Endothelial cell of umbilical vein (primary cell): Measurements from ENCODE around the gene RBL1. TPM values are rescaled to one million over a fixed set of nuclear protein-coding genes. Genes with fewer than 3 reads are reported as not detected.

Experiments
- BruUV-seq: library from RNA; stranded (reverse); fragments of 400-500 nt; replicated peaks from 2 replicates; lab custom pipeline; 2021; lab: Mats Ljungman, UMichigan
- CTCF ChIA-PET: fragments of 300-600, 350-600 bp; sonication (Branson Sonifier 250); formaldehyde crosslinking; loops from one replicate; lab custom pipeline; 2021; ENCODE audit warnings: antibody characterized with exemption, inconsistent platforms; lab: Charles Lee
- POLR2A ChIA-PET: fragments of 300-600, 350-600 bp; sonication (Branson Sonifier 250); formaldehyde crosslinking; loops from one replicate; lab custom pipeline; 2021; ENCODE audit warnings: antibody characterized with exemption, inconsistent platforms; lab: Charles Lee
- DNase-seq: peaks from one replicate; pipeline ENCODE4 v3.0.0-alpha.2; 2011; ENCODE audit warnings: low read depth, low spot score
- FAIRE-seq: peaks from 2 replicates; lab custom pipeline; 2011; peaks lifted over from hg19 to GRCh38; lab: Jason Lieb, UNC
- H2AFZ ChIP-seq: 2 replicates; pipeline ENCODE4 v1.6.0; 2012; ENCODE audit warnings: low read depth, low read length, control low read depth, inconsistent platforms
- H3K27ac ChIP-seq: 2 replicates; pipeline ENCODE4 v1.5.1; 2011; ENCODE audit warnings: low read depth, mild to moderate bottlenecking, control low read depth, low read length, moderate library complexity; ENCODE audit not compliant: insufficient read depth
- H3K27me3 ChIP-seq, 2 experiments: 2 replicates each; pipeline versions ENCODE4 v1.6.0 to v1.6.1; 2011; ENCODE audit warnings: low read length in 2 of 2, mixed read lengths in 1 of 2; ENCODE audit not compliant: control insufficient read depth in 2 of 2, insufficient read depth in 2 of 2
- H3K36me3 ChIP-seq, 2 experiments: 2 replicates in 1 of 2; 3 replicates in 1 of 2; pipeline ENCODE4 v1.5.1; 2011; ENCODE audit warnings: low read length in 2 of 2, mild to moderate bottlenecking in 1 of 2, moderate library complexity in 1 of 2; ENCODE audit not compliant: control insufficient read depth in 2 of 2, insufficient read depth in 2 of 2; ENCODE audit errors: extremely low read depth in 1 of 2
- H3K4me1 ChIP-seq: 3 replicates; pipeline ENCODE4 v1.5.1; 2011; ENCODE audit warnings: mild to moderate bottlenecking, low read length; ENCODE audit not compliant: control insufficient read depth, insufficient read depth; ENCODE audit errors: extremely low read depth
- H3K4me2 ChIP-seq: 2 replicates; pipeline ENCODE4 v1.6.1; 2011; ENCODE audit warnings: low read length, control low read depth, mixed read lengths; ENCODE audit not compliant: insufficient read depth
- H3K4me3 ChIP-seq, 3 experiments: fragments of 200-600 bp in 1 of 3; sonication (generic), shearing (Covaris generic) in 1 of 3; replicated peaks in 1 of 3; 2 replicates each; pipeline ENCODE4 v1.5.1; 2011 to 2016; ENCODE audit warnings: control low read depth in 3 of 3, low read length in 3 of 3, mild to moderate bottlenecking in 2 of 3, inconsistent platforms in 1 of 3, low read depth in 1 of 3, moderate library complexity in 1 of 3; ENCODE audit not compliant: insufficient read depth in 1 of 3
- H3K79me2 ChIP-seq: 2 replicates; pipeline ENCODE4 v1.6.0; 2012; ENCODE audit warnings: low read length, inconsistent platforms; ENCODE audit not compliant: control insufficient read depth, insufficient read depth
- H3K9ac ChIP-seq: replicated peaks from 2 replicates; pipeline ENCODE3; 2011; ENCODE audit warnings: low read length, control low read depth; ENCODE audit not compliant: insufficient read depth; ENCODE audit errors: extremely low read depth
- H3K9me1 ChIP-seq: replicated peaks from 3 replicates; pipeline ENCODE4 v1.6.0; 2011; ENCODE audit warnings: mild to moderate bottlenecking, low read length; ENCODE audit not compliant: control insufficient read depth, insufficient read depth; ENCODE audit errors: extremely low read depth
- H3K9me3 ChIP-seq: replicated peaks from 2 replicates; pipeline ENCODE4 v1.5.1; 2012; ENCODE audit warnings: low read length, inconsistent platforms; ENCODE audit not compliant: control insufficient read depth, insufficient read depth
- H4K20me1 ChIP-seq: replicated peaks from 2 replicates; pipeline ENCODE3; 2011; ENCODE audit warnings: mild to moderate bottlenecking, low read length; ENCODE audit not compliant: control insufficient read depth, insufficient read depth; ENCODE audit errors: extremely low read depth
- CTCF ChIP-seq, 2 donors: IDR thresholded peaks; 1 replicate in 1 of 2; 2 replicates in 1 of 2; pipeline ENCODE4 v1.5.1; 2011; ENCODE audit warnings: low read length in 2 of 2, mild to moderate bottlenecking in 2 of 2, moderate library complexity in 2 of 2, control low read depth in 1 of 2, inconsistent platforms in 1 of 2, low read depth in 1 of 2; ENCODE audit not compliant: insufficient read depth in 1 of 2; ENCODE audit errors: extremely low read depth in 1 of 2
- EZH2 ChIP-seq: IDR thresholded peaks from 2 replicates; pipeline ENCODE4 v1.6.1; 2012; ENCODE audit warnings: borderline replicate concordance, low read depth, mild to moderate bottlenecking, moderate library complexity, low read length, inconsistent platforms; ENCODE audit not compliant: severe bottlenecking
- FOS ChIP-seq: IDR thresholded peaks from 2 replicates; pipeline ENCODE4 v1.6.1; 2011; ENCODE audit warnings: mild to moderate bottlenecking, low read length, moderate library complexity, borderline replicate concordance; ENCODE audit not compliant: insufficient read depth
- GATA2 ChIP-seq: IDR thresholded peaks from 2 replicates; pipeline ENCODE4 v1.7.0; 2011; ENCODE audit warnings: low read depth, mild to moderate bottlenecking, moderate library complexity, mixed read lengths, low read length; ENCODE audit not compliant: insufficient read length, insufficient read depth
- JUN ChIP-seq: IDR thresholded peaks from 2 replicates; pipeline ENCODE4 v1.6.1; 2011; ENCODE audit warnings: borderline replicate concordance, low read depth; ENCODE audit not compliant: insufficient read length, insufficient read depth
- MAX ChIP-seq: IDR thresholded peaks from 2 replicates; pipeline ENCODE4 v1.6.1; 2011; ENCODE audit not compliant: insufficient read depth, insufficient read length
- MYC ChIP-seq: IDR thresholded peaks from one replicate; pipeline ENCODE4 v1.6.1; 2011; ENCODE audit warnings: mild to moderate bottlenecking, low read depth, low read length
- POLR2A ChIP-seq: IDR thresholded peaks from 2 replicates; pipeline ENCODE4 v1.6.1; 2012; ENCODE audit warnings: low read depth, mild to moderate bottlenecking, control low read depth, low read length
- POLR2AphosphoS5 ChIP-seq: IDR thresholded peaks from 2 replicates; pipeline ENCODE4 v1.6.1; 2012; ENCODE audit warnings: low read depth, mild to moderate bottlenecking, control low read depth, low read length, moderate library complexity; ENCODE audit not compliant: insufficient read depth
- dilution Hi-C: fragments of 300-500 bp; cut with MboI; formaldehyde crosslinking; loops from one replicate; pipeline ENCODE4 v1.15.0; 2019; ENCODE audit warnings: low sequenced_read_pairs; ENCODE audit not compliant: extremely low pct_ligation_motif_present
- intact Hi-C: fragments of 100-400 bp; cut with micrococcal nuclease; formaldehyde crosslinking; loops from one replicate; pipeline ENCODE4 v1.10.0; 2022
- polyA plus RNA-seq, 4 experiments: library from polyadenylated mRNA; depleted of rRNA in 3 of 4; stranded (reverse) in 3 of 4; unstranded in 1 of 4; fragments of >200 nt; gene quantifications; 2 replicates each; pipeline versions ENCODE4 v1.2.1 to v1.2.3, GENCODE V29; 2011 to 2012; ENCODE audit warnings: missing spikeins in 1 of 4
- total RNA-seq: library from RNA; stranded (reverse); gene quantifications from 2 replicates; pipeline ENCODE4 v1.2.3, GENCODE V29; 2021

The RBL1 gene
- total and polyA plus RNA-seq, 2 donors (not counting 3 experiments of a cell fraction or from before 2014, with no cell fraction given), result 3.1 to 20.1 TPM

- DNase-seq, result no peak
- no peaks in the 10 kb centered on the region for H3K9me3 ChIP-seq
- H4K20me1 ChIP-seq, result no peaks in the 10 kb centered on the region
- no peak overlapping the region for H3K4me3 ChIP-seq
- no peak overlapping the region for H3K4me2 ChIP-seq
- H3K4me1 ChIP-seq, result peaks cover 8% of the 10 kb centered on the region
- no TSS peak for BruUV-seq
- ChIA-PET POLR2A (no interaction called here), CTCF (no interaction called here)
- intact Hi-C loops, result no loop called here
- dilution Hi-C loops, result no loop called here
- no peaks in the 10 kb centered on the region for H3K79me2 ChIP-seq
- H3K9me1 ChIP-seq, result no peaks in the 10 kb centered on the region
- no peak overlapping the region for H2AFZ ChIP-seq
- no peaks in the 10 kb centered on the region for H3K36me3 ChIP-seq
- no peak overlapping the region for H3K27ac ChIP-seq
- no peak for TF ChIP-seq CTCF (IDR thresholded peaks at IDR 0.05; ENCODE audit: extremely low read depth in 1 of 2, insufficient read depth in 1 of 2, low read depth in 1 of 2, low read length in 2 of 2)
- no peak for TF ChIP-seq FOS
- TF ChIP-seq EZH2, result no peak
- TF ChIP-seq MAX, result no peak
- TF ChIP-seq JUN, result no peak
- no peak for TF ChIP-seq MYC
- no peak for TF ChIP-seq POLR2AphosphoS5
- no peak for TF ChIP-seq POLR2A
- TF ChIP-seq GATA2, result no peak
- H3K9ac ChIP-seq, result no peak overlapping the region
- no peaks in the 10 kb centered on the region for H3K27me3 ChIP-seq
- FAIRE-seq, result no peak
Measured at GRCh38 chr20:36992802-36993334, 102.9 kb downstream of the RBL1 start.
